HepG2 (cell line): ENCODE results near the gene VIT. TPM values are rescaled to one million over a fixed set of nuclear protein-coding genes. Genes with fewer than 3 reads are reported as not detected.

Source experiments
- HIC2 ChIP-seq: sonication (generic); formaldehyde crosslinking; IDR thresholded peaks from 2 replicates; pipeline ENCODE4 v1.9.0; 2022; ENCODE audit warnings: low read depth, missing genetic modification reagents
- MIER2 ChIP-seq: IDR thresholded peaks from 2 replicates; pipeline ENCODE4 v1.6.1; 2016; ENCODE audit warnings: missing biosample characterization, missing genetic modification reagents
- NFRKB ChIP-seq: fragments of 450-650 bp; IDR thresholded peaks from 2 replicates; pipeline ENCODE4 v1.6.1; 2017
- TEAD3 ChIP-seq: optimal IDR thresholded peaks from 2 replicates; pipeline ENCODE3; 2016; ENCODE audit warnings: borderline replicate concordance
- THAP9 ChIP-seq: sonication (generic); formaldehyde crosslinking; IDR thresholded peaks from 2 replicates; pipeline ENCODE4; 2020; ENCODE audit warnings: missing genetic modification reagents, mild to moderate bottlenecking, borderline replicate concordance
- ZNF362 ChIP-seq: sonication (generic); formaldehyde crosslinking; IDR thresholded peaks from 2 replicates; pipeline ENCODE4 v1.4.0; 2020; ENCODE audit warnings: missing genetic modification reagents, mild to moderate bottlenecking, borderline replicate concordance
- ZNF644 ChIP-seq: IDR thresholded peaks from 2 replicates; pipeline ENCODE4 v1.6.1; 2016; ENCODE audit warnings: low read depth
- ZNF674 ChIP-seq: sonication (generic); formaldehyde crosslinking; IDR thresholded peaks from 2 replicates; pipeline ENCODE4 v1.5.0; 2020; ENCODE audit warnings: low read depth, mild to moderate bottlenecking, missing genetic modification reagents
- polyA plus RNA-seq, 8 experiments: library from polyadenylated mRNA; depleted of rRNA in 3 of 8; stranded (reverse) in 7 of 8; unstranded in 1 of 8; fragments of >200 nt; fragmentation: Illumina TruSeq in 4 of 8; extraction: Trizol in 4 of 8; gene quantifications; 2 replicates each; pipeline versions ENCODE4 v1.2.1 to v1.2.3, GENCODE V29; 2011 to 2016; ENCODE audit warnings: low read depth in 4 of 8, missing spikeins in 1 of 8, mixed read lengths in 1 of 8; ENCODE audit not compliant: insufficient read depth in 1 of 8
- total RNA-seq, 5 experiments: library from RNA; depleted of rRNA; stranded (reverse); fragments of >200 nt; fragmentation: Illumina TruSeq; extraction: Trizol; gene quantifications; 2 replicates each; pipeline ENCODE4 v1.2.3, GENCODE V29; 2016; ENCODE audit warnings: low read depth in 1 of 5

Gene VIT
- total and polyA plus RNA-seq, 2 of the 13 experiments (the other 11 are each of a cell fraction or from before 2014, with no cell fraction given): not detected

GRCh38 chr2:36653155-36653554 is 43.4 kb upstream of the VIT start (continued):
- no peak for TF ChIP-seq THAP9 (CRISPR knock-in tag)
- no peak for TF ChIP-seq ZNF674 (CRISPR knock-in tag)
- peak; percentile 52 for TF ChIP-seq TEAD3 (CRISPR knock-in tag)
- no peak for TF ChIP-seq NFRKB
- no peak for TF ChIP-seq ZNF644 (CRISPR knock-in tag)
- TF ChIP-seq ZNF362 (CRISPR knock-in tag): peak; percentile 54; the same call in 1 of the 2 replicates
- TF ChIP-seq MIER2 (CRISPR knock-in tag): no peak
- no peak for TF ChIP-seq HIC2 (CRISPR knock-in tag)
